HCT116 (cell line): Measurements from ENCODE around the gene NAB1. TPM values are rescaled to one million over a fixed set of nuclear protein-coding genes. Genes with fewer than 3 reads are reported as not detected.

Source experiments
- ATAC-seq: fragments of 200-7000 bp; cut with Tn5 transposase; 2 replicates; pipeline ENCODE4 v1.9.1; 2020; ENCODE audit warnings: mild to moderate bottlenecking, moderate library complexity
- BruUV-seq: library from RNA; stranded (reverse); fragments of 400-500 nt; replicated peaks from 2 replicates; lab custom pipeline; 2021; lab: Mats Ljungman, UMichigan
- CTCF ChIA-PET: fragments of 300-600 bp; sonication (Branson Sonifier 250); formaldehyde crosslinking; loops from one replicate; lab custom pipeline; 2021; ENCODE audit warnings: antibody characterized with exemption; lab: Charles Lee
- POLR2A ChIA-PET: fragments of 300-600, 350-600 bp; sonication (Branson Sonifier 250); formaldehyde crosslinking; loops from one replicate; lab custom pipeline; 2021; ENCODE audit warnings: antibody characterized with exemption; lab: Charles Lee
- RAD21 ChIA-PET, 2 experiments: fragments of 300-600 bp; sonication (Branson Sonifier 250); formaldehyde crosslinking; loops; one replicate each; lab custom pipeline; 2023; ENCODE audit warnings: low total read pairs in 2 of 2; ENCODE audit not compliant: uncharacterized antibody in 2 of 2, unreplicated experiment in 2 of 2, low non-redundant PET in 1 of 2; lab: Charles Lee
- DNase-seq: peaks from one replicate; pipeline ENCODE4 v3.0.0-alpha.2; 2010; ENCODE audit warnings: low read depth, low spot score
- H2AFZ ChIP-seq: fragments of 200-600 bp; shearing (Covaris generic), sonication (generic); 2 replicates; pipeline ENCODE4 v1.6.1; 2017; ENCODE audit warnings: low read depth, mixed run types, mixed read lengths, antibody characterized with exemption, low read length; ENCODE audit not compliant: poor library complexity, severe bottlenecking
- H3K27ac ChIP-seq: 2 replicates; pipeline ENCODE4 v1.5.1; 2012; ENCODE audit warnings: low read depth, low read length
- H3K27me3 ChIP-seq: fragments of 200-600 bp; sonication (generic); 2 replicates; pipeline ENCODE4 v1.6.1; 2016; ENCODE audit warnings: mixed run types, low read length, mixed read lengths; ENCODE audit not compliant: insufficient read depth
- H3K36me3 ChIP-seq, 2 experiments: fragments of 200-500 bp in 1 of 2; fragments of 200-600 bp in 1 of 2; sonication (Bioruptor generic) in 1 of 2; sonication (generic) in 1 of 2; 2 replicates each; pipeline versions ENCODE4 v1.5.1 to v1.6.1; 2014 to 2016; ENCODE audit warnings: low read length in 2 of 2, inconsistent platforms in 1 of 2, mixed read lengths in 1 of 2, mixed run types in 1 of 2; ENCODE audit not compliant: insufficient read depth in 2 of 2, control insufficient read depth in 1 of 2
- H3K4me1 ChIP-seq, 2 experiments: fragments of 200-600 bp in 1 of 2; sonication (generic) in 1 of 2; 2 replicates each; pipeline versions ENCODE4 v1.5.1 to v1.6.1; 2012 to 2017; ENCODE audit warnings: low read length in 2 of 2, inconsistent platforms in 1 of 2, mild to moderate bottlenecking in 1 of 2, mixed read lengths in 1 of 2, mixed run types in 1 of 2, moderate library complexity in 1 of 2; ENCODE audit not compliant: insufficient read depth in 2 of 2, control insufficient read depth in 1 of 2
- H3K4me2 ChIP-seq: fragments of 200-600 bp; sonication (generic); 2 replicates; pipeline ENCODE4 v1.6.1; 2017; ENCODE audit warnings: mixed run types, low read length, mixed read lengths
- H3K4me3 ChIP-seq, 2 experiments: fragments of 200-600 bp in 1 of 2; sonication (generic) in 1 of 2; replicated peaks in 1 of 2; 2 replicates each; pipeline ENCODE4 v1.5.1; 2011 to 2016; ENCODE audit warnings: low read length in 2 of 2, control low read depth in 1 of 2, low read depth in 1 of 2, mild to moderate bottlenecking in 1 of 2, mixed read lengths in 1 of 2, mixed run types in 1 of 2
- H3K79me2 ChIP-seq: fragments of 200-600 bp; sonication (generic); 2 replicates; pipeline ENCODE4 v1.6.1; 2017; ENCODE audit warnings: mild to moderate bottlenecking, mixed run types, low read length, moderate library complexity, mixed read lengths; ENCODE audit not compliant: insufficient read depth
- H3K9ac ChIP-seq: fragments of 200-600 bp; sonication (generic); 2 replicates; pipeline ENCODE4 v1.6.1; 2016; ENCODE audit warnings: low read length, mixed read lengths
- H3K9me2 ChIP-seq: fragments of 200-600 bp; sonication (generic), shearing (Covaris generic); 2 replicates; pipeline ENCODE4 v1.6.1; 2017; ENCODE audit warnings: mixed run types, mild to moderate bottlenecking, moderate library complexity; ENCODE audit not compliant: insufficient read depth
- H3K9me3 ChIP-seq, 2 experiments: fragments of 200-500 bp in 1 of 2; fragments of 200-600 bp in 1 of 2; sonication (Bioruptor generic) in 1 of 2; sonication (generic) in 1 of 2; 2 replicates each; pipeline ENCODE4 v1.6.1; 2014 to 2017; ENCODE audit warnings: low read length in 2 of 2, mixed read lengths in 2 of 2, inconsistent platforms in 1 of 2, low read depth in 1 of 2, mild to moderate bottlenecking in 1 of 2, mixed run types in 1 of 2, moderate library complexity in 1 of 2; ENCODE audit not compliant: control insufficient read depth in 1 of 2, insufficient read depth in 1 of 2
- H4K20me1 ChIP-seq: fragments of 200-600 bp; sonication (generic), shearing (Covaris generic); 2 replicates; pipeline ENCODE4 v1.6.1; 2017; ENCODE audit warnings: mixed run types, mild to moderate bottlenecking, moderate library complexity; ENCODE audit not compliant: insufficient read depth
- EGR1 ChIP-seq: IDR thresholded peaks from 2 replicates; pipeline ENCODE4 v1.6.1; 2012; ENCODE audit warnings: low read depth
- ELF1 ChIP-seq: IDR thresholded peaks from 2 replicates; pipeline ENCODE4 v1.6.1; 2012; ENCODE audit warnings: low read depth, borderline replicate concordance
- EZH2phosphoT487 ChIP-seq: fragments of 200-600 bp; IDR thresholded peaks from 2 replicates; pipeline ENCODE4 v1.6.1; 2018; ENCODE audit warnings: antibody characterized with exemption, borderline replicate concordance
- POLR2AphosphoS5 ChIP-seq: IDR thresholded peaks from 2 replicates; pipeline ENCODE4 v1.6.1; 2011; ENCODE audit warnings: mild to moderate bottlenecking, low read depth, low read length, moderate library complexity
- SP1 ChIP-seq: IDR thresholded peaks from 2 replicates; pipeline ENCODE4 v1.6.1; 2012; ENCODE audit warnings: low read depth
- SRF ChIP-seq: IDR thresholded peaks from 2 replicates; pipeline ENCODE4 v1.6.1; 2012; ENCODE audit warnings: low read depth
- TCF7L2 ChIP-seq: IDR thresholded peaks from 2 replicates; pipeline ENCODE4 v1.7.0; 2011; ENCODE audit warnings: borderline replicate concordance, inconsistent platforms; ENCODE audit not compliant: insufficient read depth, insufficient read length; ENCODE audit errors: extremely low read depth
- intact Hi-C: fragments of 100-400 bp; cut with micrococcal nuclease; formaldehyde crosslinking; loops from 2 replicates; pipeline ENCODE4 v1.10.0; 2022
- total RNA-seq: library from RNA; stranded (reverse); gene quantifications from one replicate; pipeline ENCODE4 v1.2.1, GENCODE V29; 2021; ENCODE audit not compliant: unreplicated experiment
- TF ChIP-seq, protein P1 (sequence below), 3 experiments: fragments of 200-600 bp in 1 of 3; sonication (generic) in 1 of 3; IDR thresholded peaks in 2 of 3; conservative IDR thresholded peaks in 1 of 3; 2 replicates each; pipeline ENCODE4 v1.5.1; 2012 to 2017; ENCODE audit warnings: low read depth in 2 of 3, low read length in 2 of 3, antibody characterized with exemption in 1 of 3, borderline replicate concordance in 1 of 3, control low read depth in 1 of 3, mild to moderate bottlenecking in 1 of 3, mixed read lengths in 1 of 3, mixed run types in 1 of 3, moderate library complexity in 1 of 3; ENCODE audit not compliant: insufficient read depth in 1 of 3
- TF ChIP-seq, protein P2 (sequence below): IDR thresholded peaks from 2 replicates; pipeline ENCODE4 v1.6.1; 2011; ENCODE audit warnings: mild to moderate bottlenecking, low read length, moderate library complexity; ENCODE audit not compliant: insufficient replicate concordance; ENCODE audit errors: extremely low read depth

Gene NAB1
- total RNA-seq, 1 experiment from 2014 or later = 43.8 TPM

DNA sequence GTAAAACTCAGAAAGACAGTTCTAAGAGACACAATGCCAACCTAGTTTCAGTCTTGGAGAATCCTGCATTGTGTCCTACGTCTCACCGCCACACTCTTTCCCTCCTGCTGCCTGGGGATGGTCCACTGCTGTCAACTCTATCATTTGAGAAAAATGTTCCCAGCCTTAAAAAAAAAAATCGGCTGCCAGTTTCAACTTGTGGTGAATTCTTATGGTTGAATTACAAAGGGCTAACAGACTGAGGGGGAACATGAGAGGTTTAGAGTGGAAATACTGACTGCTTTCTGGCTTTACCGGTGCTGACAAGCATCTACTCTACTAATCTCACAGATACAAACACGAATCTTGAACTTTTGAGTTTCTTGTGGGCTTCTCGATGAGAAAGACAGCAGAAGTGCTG lies 74.0 kb downstream of the NAB1 start:
- Histone ChIP-seq H3K9me2 (no peaks in the 10 kb centered on the region), H3K4me3 (no peak overlapping the region), H3K27ac (no peak overlapping the region), H3K27me3 (no peaks in the 10 kb centered on the region), H3K79me2 (no peaks in the 10 kb centered on the region), H2AFZ (no peak overlapping the region), H3K9ac (no peak overlapping the region), H4K20me1 (no peaks in the 10 kb centered on the region), H3K36me3 (no peaks in the 10 kb centered on the region), H3K9me3 (no peaks in the 10 kb centered on the region), H3K4me1 (peaks cover 12 to 37% of the 10 kb centered on the region in 2 experiments), H3K4me2 (no peak overlapping the region)
- ATAC-seq = no peak
- POLR2A ChIA-PET = no interaction called here
- RAD21 ChIA-PET = no interaction called here
- TF ChIP-seq POLR2AphosphoS5 = no peak
- TF ChIP-seq EZH2phosphoT487 = no peak
- TF ChIP-seq, protein P1, sequence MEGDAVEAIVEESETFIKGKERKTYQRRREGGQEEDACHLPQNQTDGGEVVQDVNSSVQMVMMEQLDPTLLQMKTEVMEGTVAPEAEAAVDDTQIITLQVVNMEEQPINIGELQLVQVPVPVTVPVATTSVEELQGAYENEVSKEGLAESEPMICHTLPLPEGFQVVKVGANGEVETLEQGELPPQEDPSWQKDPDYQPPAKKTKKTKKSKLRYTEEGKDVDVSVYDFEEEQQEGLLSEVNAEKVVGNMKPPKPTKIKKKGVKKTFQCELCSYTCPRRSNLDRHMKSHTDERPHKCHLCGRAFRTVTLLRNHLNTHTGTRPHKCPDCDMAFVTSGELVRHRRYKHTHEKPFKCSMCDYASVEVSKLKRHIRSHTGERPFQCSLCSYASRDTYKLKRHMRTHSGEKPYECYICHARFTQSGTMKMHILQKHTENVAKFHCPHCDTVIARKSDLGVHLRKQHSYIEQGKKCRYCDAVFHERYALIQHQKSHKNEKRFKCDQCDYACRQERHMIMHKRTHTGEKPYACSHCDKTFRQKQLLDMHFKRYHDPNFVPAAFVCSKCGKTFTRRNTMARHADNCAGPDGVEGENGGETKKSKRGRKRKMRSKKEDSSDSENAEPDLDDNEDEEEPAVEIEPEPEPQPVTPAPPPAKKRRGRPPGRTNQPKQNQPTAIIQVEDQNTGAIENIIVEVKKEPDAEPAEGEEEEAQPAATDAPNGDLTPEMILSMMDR (IDR thresholded peaks at IDR 0.05 in 2 of 3, conservative IDR thresholded peaks at IDR 0.05 in 1 of 3; ENCODE audit: borderline replicate concordance in 1 of 3, insufficient read depth in 1 of 3, low read depth in 2 of 3, low read length in 2 of 3) = no peak
- no peak for TF ChIP-seq EGR1
- TF ChIP-seq, protein P2, sequence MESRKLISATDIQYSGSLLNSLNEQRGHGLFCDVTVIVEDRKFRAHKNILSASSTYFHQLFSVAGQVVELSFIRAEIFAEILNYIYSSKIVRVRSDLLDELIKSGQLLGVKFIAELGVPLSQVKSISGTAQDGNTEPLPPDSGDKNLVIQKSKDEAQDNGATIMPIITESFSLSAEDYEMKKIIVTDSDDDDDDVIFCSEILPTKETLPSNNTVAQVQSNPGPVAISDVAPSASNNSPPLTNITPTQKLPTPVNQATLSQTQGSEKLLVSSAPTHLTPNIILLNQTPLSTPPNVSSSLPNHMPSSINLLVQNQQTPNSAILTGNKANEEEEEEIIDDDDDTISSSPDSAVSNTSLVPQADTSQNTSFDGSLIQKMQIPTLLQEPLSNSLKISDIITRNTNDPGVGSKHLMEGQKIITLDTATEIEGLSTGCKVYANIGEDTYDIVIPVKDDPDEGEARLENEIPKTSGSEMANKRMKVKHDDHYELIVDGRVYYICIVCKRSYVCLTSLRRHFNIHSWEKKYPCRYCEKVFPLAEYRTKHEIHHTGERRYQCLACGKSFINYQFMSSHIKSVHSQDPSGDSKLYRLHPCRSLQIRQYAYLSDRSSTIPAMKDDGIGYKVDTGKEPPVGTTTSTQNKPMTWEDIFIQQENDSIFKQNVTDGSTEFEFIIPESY = no peak
- TF ChIP-seq ELF1 = no peak
- TF ChIP-seq SRF = no peak
- TF ChIP-seq SP1 = no peak
- no peak for TF ChIP-seq TCF7L2
- BruUV-seq = no TSS peak
- CTCF ChIA-PET = no interaction called here
- DNase-seq = no peak
- intact Hi-C loops = no loop called here
